Ureter (tissue), 1 donor: ENCODE data around the gene ACVR2A. TPM values are rescaled to one million over a fixed set of nuclear protein-coding genes. Genes with fewer than 3 reads are reported as not detected.
A peak's percentile ranks its signal among the peaks of the same experiment; 100 is the strongest.

Experiments used
- DNase-seq: peaks from one replicate; pipeline ENCODE4 v3.0.0-alpha.2; 2020; ENCODE audit warnings: low spot score
- total RNA-seq: library from RNA; stranded (reverse); gene quantifications from one replicate; pipeline ENCODE4 v1.2.4, GENCODE V29; 2023
- donor health status: DM: yes; HTN: yes; CAD: no.

Gene ACVR2A
- 32.7 TPM for total RNA-seq

- DNase-seq, result peak; percentile 51
These were observed at the start of gene ACVR2A for GRCh38 chr2:147844697-147845410. Gene ACVR2A, plus strand, starts transcription at chr2:147845029. Its CDS starts 124 bp downstream, at chr2:147845153.

DNA sequence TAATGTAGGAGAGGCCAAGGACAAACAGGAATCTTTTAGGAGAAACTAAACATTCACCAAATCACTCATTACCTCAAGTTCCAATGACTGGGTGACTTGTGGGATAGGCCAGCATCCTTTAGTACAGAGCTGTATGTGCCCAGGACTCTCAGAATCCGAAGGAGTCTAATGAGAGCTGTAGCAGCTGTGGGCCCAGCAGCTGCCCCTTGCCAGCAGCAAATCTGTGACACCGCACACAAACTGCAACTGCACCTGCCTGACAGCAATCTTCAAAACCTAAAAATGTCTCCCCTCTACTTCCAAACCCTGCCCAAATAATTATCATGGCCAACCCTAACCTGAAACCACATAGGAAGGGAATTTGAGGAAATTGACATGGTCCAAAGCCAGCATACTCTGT lies 44.5 kb upstream of the ACVR2A start:
- DNase-seq, result no peak

DNA sequence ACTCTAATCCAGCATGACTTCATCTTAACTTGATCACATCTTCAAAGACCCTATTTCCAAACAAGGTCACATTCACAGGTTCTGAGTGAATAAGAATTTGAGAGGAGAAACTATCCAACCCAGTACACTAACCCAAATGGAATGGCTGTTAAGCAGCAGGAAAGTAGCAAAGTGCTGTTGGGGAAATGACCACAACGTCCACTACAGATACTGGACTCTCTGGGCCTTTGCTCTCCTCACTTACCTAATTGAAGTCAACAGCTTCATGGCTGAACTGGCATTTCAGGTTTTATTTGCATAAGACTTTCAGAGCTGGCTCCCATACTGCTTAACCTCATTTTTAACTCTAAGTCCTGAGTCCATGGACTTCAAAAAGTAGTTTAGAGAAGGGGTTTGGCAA lies 38.0 kb upstream of the ACVR2A start:
- no peak for DNase-seq

DNA sequence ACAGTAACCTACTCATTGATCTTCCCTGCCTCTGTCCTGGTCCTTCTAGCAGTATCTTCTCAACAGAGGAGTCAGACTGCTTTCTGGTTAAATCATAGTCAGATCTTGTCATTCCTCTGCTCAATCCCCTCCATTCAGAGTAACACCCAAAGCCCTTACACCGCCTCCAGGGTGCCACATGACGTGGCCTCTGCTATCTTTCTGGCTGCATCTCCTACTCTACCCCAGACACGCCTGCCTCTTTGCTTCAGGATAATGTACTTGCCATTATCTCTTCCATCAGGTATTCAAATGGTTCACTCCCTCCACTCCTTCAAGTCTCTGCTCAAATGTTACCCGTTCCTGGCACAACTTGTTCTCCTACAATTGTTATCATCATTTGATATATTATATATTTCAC lies 36.3 kb upstream of the ACVR2A start:
- DNase-seq, result no peak

DNA sequence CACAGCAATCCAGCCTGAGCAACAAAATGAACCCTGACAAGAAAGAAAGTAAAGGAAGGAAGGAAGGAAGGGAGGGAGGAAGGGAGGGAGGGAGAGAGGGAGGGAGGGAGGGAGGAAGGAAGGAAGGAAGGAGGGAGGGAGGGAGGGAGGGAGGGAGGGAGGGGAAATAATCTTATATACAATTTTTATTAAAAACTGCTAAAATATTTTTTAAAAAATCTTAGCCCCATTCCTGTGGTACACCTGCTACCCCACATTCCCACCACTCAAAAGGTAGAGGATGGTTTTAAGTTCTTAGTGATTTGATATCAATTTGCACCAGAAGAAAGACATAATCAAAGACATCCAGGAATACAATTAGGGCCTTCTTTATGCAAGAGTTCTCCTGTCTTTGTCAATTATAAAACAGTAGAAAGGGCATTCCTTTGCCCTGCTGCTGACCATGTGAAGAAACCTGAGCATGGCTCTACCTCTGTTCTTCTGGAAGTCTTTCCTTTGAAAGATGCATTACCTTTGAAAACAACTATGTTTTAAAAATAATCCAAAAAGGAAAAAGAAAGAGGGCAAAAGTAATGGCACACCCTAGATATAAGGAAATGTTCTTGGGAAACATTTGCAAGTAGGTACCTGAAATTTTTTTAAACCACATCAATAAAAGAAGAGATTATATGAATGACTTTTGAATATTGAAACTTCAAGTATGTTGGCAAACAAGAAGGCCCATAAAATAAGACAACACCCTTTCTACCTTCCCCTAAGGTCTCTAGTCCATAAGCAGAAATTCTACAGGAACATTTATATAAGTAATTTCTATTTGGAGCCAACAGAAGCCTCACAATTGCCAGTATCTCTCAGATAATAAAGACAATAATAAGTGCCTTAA lies 33.7 kb upstream of the ACVR2A start:
- DNase-seq, result no peak

DNA sequence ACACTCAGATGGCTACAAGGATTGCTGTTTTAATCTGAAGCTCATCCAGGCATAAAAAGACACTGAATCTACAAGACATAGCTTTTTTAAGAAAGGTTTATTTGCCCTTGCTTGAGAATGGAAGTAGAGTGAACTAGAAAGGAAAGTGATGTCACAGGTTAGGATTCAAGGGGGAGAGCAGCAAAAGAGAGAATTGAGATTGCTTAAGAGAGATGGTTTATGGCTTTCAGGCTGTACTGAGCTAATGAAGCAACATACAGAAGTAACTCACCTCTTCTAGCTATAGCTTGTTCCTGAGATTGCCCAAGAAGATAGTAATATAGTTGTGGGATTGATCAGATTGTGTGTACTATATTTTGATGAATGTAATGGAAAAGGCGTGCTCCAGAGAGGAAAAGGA lies 26.1 kb upstream of the ACVR2A start:
- no peak for DNase-seq

DNA sequence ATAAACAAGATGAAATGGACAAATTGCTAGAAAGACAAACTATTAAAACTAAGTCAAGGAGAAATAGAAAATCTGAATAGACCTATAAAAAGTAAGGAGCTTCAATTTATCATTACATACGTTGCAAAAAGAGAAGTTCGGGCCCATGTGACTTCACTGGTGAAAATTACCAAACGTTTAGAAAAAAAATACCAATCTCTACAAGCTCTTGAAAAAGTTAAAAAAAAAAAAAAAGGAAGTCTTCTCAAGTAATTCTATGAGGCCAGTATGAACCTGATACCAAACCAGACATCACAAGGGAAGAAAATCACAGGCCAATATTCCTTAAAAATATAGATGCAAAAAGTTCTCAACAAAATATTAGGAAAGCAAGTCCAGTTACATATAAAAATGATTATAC lies 20.2 kb upstream of the ACVR2A start:
- no peak for DNase-seq

DNA sequence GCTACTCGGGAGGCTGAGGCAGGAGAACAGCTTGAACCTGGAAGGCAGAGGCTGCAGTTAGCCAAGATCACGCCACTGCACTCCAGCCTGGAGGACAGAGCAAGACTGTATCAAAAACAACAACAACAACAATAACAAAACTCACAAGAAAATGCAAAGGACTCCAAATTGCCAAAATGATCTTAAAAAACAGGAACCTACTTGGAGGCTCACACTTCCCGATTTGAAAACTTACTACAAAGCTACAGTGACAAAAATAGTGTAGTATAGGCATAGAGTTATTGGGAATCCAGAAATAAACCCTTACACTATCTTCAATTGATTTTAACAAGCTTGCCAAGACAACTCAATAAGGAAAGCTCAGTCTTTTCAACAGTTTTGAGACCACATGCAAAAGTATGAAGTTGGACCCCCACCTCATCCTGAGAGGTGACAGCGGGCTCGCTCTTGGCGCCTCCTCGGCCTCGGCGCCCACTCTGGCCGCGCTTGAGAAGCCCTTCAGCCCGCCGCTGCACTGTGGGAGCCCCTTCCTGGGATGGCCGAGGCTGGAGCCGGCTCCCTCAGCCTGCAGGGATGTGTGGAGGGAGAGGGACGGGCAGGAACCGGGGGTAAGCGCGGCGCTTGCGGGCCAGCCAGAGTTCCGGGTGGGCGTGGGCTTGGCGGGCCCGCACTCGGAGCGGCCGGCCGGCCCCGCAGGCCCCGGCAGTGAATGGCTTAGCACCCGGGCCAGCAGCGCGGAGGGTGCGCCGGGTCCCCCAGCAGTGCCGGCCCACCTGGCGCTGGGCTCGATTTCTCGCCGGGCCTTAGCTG lies 18.3 kb upstream of the ACVR2A start:
- no peak for DNase-seq

DNA sequence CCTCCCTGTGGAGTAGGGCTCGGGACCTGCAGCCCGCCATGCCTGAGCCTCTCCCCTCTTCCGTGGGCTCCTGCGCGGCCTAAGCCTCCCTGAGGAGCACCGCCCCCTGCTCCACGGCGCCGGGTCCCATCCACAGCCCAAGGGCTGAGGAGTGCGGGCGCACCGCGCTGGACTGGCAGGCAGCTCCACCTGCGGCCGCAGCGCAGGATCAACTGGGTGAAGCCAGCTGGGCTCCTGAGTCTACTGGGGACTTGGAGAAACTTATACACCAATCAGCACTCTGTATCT lies 17.8 kb upstream of the ACVR2A start:
- no peak for DNase-seq

- no peak for DNase-seq
These were observed 15.7 kb upstream of the ACVR2A start for GRCh38 chr2:147829106-147829505.

DNA sequence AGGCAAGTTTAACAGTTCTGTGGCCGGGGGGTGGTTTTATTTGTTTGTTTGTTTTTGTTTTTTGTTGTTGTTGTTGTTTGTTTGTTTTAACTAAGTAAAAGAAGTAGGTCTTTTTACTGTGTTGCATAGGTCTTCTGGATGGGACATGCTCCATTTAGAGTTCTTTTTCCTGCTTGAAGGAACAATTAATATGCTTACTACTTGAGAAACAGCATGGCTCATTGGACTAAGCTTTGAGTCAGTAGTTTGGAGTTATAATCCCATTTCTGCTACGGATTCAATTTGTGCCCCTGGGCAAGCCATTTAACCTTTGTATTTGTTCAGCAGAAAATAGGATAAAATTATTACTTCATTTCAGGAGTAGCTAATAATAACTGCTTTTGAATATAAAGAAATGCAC lies 8.7 kb upstream of the ACVR2A start:
- no peak for DNase-seq

DNA sequence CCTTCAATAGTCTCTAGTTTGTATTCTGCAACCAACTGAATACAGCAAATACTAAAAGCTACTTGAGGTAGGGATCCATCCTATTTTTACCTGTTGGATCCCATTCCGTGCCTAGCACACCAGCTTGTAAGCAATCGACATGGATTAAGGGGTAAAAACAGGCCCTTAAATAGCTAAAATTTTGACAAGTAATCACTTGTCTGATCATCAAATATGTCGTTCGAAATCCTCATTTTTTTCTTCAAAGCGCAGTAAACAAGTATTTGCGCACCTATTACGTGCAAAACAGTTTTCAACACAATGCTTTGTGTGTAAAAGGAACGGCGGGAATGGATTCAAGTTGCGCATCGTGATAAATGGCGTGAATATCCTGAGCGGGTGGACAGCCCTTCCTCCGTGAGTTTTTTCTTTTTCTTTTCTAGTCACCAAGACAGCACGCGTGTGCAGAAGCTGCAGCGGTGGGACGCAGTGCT lies 1.4 kb upstream of the ACVR2A start:
- DNase-seq, result no peak

DNA sequence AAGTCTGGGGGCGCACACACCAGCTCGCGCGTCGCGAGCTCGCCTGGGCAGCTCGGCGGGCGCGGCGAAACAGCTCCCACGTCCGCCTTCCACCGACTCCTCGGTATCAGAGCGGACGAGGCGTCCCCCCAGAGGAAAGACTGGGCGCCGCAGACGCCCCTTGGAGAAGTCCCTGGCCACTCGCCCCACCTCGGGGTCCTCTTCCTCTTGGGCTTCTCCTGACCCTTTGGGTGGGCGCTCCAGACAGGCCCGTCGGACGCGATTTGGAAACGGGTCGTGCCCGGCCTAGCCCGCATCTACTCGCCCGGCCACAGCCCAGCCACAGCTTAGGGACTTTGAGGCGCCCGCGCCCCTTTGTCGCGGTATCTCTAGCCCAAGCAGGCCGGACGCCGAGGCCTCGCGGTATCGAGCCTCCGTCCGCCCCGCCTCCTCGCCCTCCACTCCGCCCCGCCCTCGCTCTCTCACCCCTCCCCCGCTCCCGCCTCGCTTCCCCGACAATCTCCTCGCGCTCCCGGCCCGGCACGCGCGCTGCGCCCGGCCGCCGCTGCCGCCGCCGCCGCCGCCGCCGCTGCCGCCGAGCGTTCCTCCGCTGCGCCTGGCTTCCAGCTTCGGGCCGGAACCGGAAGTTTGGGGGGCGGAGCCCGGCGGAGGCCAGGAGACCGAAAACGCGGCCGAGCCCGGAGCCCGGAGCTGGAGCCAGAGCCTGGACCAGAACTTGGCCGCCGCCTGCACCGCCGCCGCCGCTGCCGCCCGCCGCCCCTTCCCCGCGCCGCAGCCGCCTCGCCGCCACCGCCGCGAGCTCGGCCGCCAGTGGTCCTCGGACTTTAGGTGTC lies 749 bp upstream of the ACVR2A start:
- DNase-seq, result peak; percentile 95

DNA sequence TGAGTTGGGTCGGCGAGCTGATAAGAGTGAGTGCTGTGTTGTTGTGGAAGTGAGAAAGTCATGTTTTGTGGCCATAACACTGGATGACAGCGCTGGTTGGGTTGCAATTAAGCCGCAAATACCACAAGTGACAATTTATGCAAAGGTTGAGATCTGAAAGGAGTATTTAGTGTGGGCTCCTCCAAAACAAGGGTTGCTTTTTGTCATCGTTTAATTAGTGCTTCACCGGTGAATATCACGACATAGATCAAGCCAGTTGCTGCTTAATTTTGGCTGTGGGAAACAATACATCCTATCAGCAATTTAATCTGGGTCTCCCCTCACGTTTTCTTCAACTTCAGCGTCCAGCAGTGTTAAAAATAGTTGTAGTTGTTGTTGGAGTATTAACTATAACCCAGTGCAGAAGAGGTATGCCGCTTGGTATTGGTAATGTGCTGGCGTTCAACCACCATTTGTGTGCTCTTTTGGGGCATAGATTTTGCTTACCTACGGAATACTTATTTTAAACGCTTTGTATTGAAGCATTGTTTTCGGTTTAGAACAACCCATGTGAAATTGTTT lies 662 bp downstream of the ACVR2A start:
- no peak for DNase-seq

DNA sequence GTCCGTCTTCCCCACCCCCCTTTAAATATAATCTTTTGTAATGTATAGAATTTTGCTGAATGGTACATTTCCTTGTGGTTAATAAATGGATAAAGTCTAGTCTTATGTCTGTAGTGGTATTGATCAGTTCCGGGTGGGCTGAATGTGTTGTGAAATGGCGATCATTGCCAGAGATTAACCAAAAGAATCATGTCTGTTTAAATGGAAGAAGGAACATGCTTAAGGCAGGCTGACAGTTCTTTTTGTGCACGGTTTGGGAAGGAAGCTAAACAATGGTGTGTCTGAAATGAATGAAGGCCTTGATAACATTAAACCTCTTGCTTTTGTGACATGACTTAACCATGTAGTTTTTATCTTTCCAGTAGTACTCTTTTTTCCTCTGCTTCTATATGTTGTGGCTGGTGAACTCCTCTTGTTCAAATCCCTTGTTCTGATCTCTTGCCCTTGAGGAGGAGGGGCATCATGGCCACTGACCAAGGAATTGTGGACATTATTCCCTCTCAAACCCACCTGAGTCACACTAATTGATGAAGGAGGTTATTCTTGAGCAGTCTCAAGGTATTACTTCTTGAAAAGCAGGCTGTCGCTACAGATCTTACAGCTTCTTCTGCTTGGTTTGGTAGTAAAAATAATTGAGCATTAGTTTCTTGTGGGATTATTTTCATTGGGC lies 1.7 kb downstream of the ACVR2A start:
- no peak for DNase-seq

- no peak for DNase-seq
These were observed 3.0 kb downstream of the ACVR2A start for GRCh38 chr2:147847746-147848391.

- DNase-seq, result no peak
These were observed 6.0 kb downstream of the ACVR2A start for GRCh38 chr2:147850838-147851237.

DNA sequence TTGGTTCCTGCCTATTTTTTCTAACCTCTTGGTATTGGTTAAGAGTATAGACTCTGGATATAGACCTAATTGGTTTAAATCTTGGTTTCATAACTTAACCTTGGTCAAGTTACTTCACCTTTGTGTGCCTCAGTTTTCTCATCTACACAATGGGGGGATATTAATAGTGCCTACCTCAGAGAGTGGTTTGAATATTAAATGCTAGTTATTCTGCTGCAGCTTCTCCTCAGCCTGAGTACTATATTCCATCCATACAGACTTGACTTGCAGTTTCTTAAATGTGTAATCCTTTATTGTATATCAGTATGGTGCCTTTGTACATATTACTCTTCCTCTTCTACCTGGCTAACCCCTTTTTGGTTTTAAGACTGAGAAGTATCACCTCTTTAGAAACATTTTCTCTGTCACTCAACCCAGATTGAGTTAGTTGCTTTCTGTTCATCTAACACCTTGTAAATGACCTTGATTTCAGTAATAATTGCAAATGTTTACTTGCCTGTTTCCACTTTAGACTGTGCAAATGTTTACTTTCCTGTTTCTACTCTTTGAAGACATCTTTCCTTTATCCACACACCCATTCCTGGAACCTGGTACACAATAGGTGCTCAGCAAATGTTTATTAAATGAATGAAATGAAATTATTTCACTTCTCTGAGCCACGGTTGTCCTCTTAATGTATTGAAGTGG lies 6.6 kb downstream of the ACVR2A start:
- no peak for DNase-seq

GRCh38 chr2:147854557-147855134 lies 9.8 kb downstream of the ACVR2A start:
- DNase-seq, result no peak
